HG02870 (cell line): ENCODE results near the gene AP1S2.
A peak's percentile ranks its signal among the peaks of the same experiment; 100 is the strongest.
"Not testable (repeated sequence)": the region's sequence is repeated elsewhere in the genome, so short reads cannot be mapped to it uniquely, and the experiment has no call there.

ENCODE experiments used
- ATAC-seq: cut with Tn5 transposase; IDR thresholded peaks from one replicate; pipeline ENCODE4 v1.9.1; 2021; ENCODE audit warnings: mild to moderate bottlenecking, moderate library complexity; ENCODE audit not compliant: unreplicated experiment

Gene AP1S2

DNA sequence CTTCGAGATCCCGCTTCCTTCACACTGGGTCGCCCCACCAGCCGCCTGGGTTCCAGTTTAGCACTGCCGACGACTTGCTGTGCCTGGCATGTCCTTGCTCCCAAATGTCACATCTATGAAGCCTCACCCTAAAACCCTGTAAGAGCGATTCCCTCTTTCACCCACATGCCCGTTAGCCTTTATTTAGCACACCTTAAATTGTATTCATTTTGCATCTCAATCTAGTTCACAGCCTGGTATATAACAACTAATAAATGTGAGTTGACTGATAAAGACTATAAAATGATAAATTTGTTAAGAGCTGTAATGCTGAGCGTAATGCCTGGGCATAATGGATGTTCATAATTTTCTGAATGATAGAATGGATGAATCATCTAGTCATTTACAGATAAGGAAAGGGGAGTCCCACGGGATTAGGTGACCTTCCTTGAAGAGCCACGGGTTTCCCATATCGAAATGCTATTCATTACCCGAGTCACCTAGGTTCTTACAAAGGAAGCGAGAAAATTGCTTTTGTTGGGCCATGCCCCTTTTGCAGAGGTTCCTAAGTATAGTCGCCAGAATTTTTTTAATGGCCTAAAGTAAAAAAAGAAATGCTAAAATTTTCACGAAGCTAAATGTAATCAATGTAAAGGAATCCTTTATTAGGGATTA lies 1.1 kb upstream of the AP1S2 start:
- ATAC-seq: no peak

GRCh38 chrX:15854080-15854655 lies 445 bp downstream of the AP1S2 start:
- ATAC-seq: peak; percentile 30

- ATAC-seq: no peak
These were observed 980 bp downstream of the AP1S2 start for GRCh38 chrX:15853586-15854079.

DNA sequence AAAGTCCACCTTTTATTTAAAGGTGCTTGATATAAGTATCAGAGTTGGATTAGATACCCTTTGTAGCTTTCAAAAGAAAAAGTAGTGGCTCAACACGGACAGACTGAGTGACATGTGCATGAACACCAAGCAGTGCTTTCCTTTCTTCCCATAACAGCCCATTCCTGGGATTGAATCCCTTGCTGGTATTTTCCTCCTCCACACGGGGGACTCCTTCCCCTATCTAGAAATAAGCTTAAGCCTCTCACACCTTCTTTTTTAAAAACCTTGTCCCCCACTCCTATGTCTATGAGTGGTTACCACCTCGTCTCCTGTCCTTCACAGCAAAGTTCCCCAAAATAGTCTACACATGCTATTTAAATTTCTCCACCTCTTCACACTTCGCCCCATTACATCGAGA lies 5.1 kb downstream of the AP1S2 start:
- no peak for ATAC-seq

GRCh38 chrX:15848576-15848975 lies 6.0 kb downstream of the AP1S2 start:
- no peak for ATAC-seq

- ATAC-seq: no peak
These were observed 10.7 kb downstream of the AP1S2 start for GRCh38 chrX:15843960-15844359.

GRCh38 chrX:15841853-15842516 lies 12.6 kb downstream of the AP1S2 start:
- no peak for ATAC-seq

DNA sequence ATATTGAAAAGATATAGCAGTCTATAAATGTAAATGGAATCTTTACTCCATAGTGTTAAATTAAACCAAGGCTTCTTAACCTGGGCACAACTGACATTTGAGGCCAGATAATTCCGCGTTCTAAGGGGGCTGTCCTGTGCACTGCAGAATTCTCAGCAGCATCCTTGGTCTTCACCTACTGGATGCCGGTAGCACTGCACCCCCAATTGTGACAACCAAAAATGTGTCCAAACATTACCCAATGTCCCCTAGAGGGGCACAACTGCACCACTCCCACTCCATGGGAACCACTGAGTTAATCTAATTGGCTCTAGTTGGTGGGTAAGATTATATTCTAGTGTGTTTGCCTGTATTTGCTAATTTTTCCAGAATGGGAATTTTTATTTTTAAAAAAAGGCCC lies 16.6 kb downstream of the AP1S2 start:
- no peak for ATAC-seq

GRCh38 chrX:15834827-15835595 lies 19.6 kb downstream of the AP1S2 start:
- ATAC-seq: no peak

GRCh38 chrX:15834053-15834452 lies 20.6 kb downstream of the AP1S2 start:
- no peak for ATAC-seq

GRCh38 chrX:15831347-15831746 lies 23.3 kb downstream of the AP1S2 start:
- not testable (repeated sequence) for ATAC-seq

DNA sequence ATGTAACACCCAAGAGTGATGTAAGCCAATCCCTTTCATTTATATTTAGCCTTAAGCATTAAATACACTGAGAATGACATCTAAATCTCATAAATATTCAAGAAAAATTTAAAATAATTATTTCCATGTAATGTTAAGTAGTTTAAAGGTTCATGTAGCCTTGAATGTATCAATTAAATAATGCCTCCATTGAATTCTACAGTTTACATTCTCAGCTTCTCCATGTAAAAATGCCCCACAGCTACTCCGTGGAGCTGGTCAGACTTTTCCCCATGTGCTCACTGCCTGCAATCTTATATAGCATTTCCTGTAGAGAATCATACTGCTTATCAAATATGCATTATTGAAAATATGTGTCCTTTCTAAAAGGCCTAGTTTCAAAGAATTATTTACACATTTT lies 25.4 kb downstream of the AP1S2 start:
- no peak for ATAC-seq

DNA sequence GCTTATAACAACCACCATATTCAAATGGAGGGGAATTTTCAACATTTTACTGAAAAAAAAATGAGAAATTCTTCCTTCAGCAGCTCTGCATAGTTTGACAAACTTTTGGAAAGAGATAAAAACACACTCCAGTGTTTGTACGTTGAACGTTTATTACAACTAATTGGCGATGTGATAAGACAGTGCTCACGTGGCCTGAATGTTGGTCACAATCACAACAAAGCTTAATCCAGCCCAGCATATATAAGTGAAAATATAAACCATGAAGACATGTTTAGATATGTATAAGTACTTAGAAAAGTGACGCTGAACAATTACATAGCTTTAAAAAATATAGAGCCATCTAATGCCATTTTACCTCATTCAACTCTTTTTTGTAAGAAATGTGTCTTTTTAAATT lies 28.7 kb downstream of the AP1S2 start:
- no peak for ATAC-seq

DNA sequence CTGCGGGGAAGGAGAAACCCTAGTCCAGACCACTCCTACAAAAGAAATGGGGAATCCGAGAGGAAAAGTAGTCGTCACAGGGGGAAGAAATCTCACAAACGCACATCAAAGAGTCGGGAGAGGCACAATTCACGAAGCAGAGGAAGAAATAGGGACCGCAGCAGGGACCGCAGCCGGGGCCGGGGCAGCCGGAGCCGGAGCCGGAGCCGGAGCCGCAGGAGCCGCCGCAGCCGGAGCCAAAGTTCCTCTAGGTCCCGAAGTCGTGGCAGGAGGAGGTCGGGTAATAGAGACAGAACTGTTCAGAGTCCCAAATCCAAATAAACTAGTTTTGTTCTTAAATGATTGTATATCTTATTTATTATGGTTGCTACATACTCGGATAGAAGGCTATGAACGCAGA lies 31.7 kb downstream of the AP1S2 start:
- ATAC-seq: no peak

- ATAC-seq: no peak
These were observed 34.2 kb downstream of the AP1S2 start for GRCh38 chrX:15820106-15821073.

DNA sequence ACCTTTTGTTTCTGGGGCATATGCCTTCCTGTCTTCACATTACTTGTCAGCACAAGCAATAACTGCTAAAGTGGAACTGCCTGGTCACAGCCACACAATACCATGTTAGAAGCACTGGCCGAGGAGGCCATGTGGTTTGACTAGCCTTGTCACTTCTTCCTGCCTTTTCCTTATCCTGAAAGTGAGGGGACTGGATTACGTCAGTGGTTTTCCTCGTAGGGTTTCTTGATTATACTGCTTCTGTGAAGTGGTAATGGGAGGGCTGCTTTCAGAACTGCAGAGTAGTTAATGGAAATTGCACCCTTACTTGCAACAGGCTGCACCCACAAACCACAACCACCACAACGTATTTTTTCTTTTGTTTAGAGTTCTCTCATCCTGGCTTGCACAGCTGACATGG lies 37.7 kb downstream of the AP1S2 start:
- ATAC-seq: no peak

- no peak for ATAC-seq
These were observed 38.2 kb downstream of the AP1S2 start for GRCh38 chrX:15816438-15816809.

- peak; percentile 90 for ATAC-seq
These were observed 38.7 kb downstream of the AP1S2 start for GRCh38 chrX:15815779-15816437.

- ATAC-seq: no peak
These were observed 39.7 kb downstream of the AP1S2 start for GRCh38 chrX:15814771-15815365.
